Stimulated activated CD4-positive, alpha-beta T cell treated with anti-CD3 and anti-CD28 coated beads, Interleukin-1b, Interleukin-23, amount 100 ng/mL, for 1 hour (primary cell): ENCODE results near the gene TULP4.
A peak's percentile ranks its signal among the peaks of the same experiment; 100 is the strongest.

Source experiments
- DNase-seq, 2 donors: peaks; one replicate each; pipeline ENCODE4 v3.0.0-alpha.2; 2020; ENCODE audit warnings: low read depth in 2 of 2

The TULP4 gene

GRCh38 chr6:158557927-158558326, 245.7 kb downstream of the TULP4 start:
- no peak for DNase-seq

- DNase-seq, result no peak
These were observed 246.4 kb downstream of the TULP4 start for GRCh38 chr6:158558415-158559306.

GRCh38 chr6:158559338-158559894, 247.2 kb downstream of the TULP4 start:
- DNase-seq, result no peak

DNA sequence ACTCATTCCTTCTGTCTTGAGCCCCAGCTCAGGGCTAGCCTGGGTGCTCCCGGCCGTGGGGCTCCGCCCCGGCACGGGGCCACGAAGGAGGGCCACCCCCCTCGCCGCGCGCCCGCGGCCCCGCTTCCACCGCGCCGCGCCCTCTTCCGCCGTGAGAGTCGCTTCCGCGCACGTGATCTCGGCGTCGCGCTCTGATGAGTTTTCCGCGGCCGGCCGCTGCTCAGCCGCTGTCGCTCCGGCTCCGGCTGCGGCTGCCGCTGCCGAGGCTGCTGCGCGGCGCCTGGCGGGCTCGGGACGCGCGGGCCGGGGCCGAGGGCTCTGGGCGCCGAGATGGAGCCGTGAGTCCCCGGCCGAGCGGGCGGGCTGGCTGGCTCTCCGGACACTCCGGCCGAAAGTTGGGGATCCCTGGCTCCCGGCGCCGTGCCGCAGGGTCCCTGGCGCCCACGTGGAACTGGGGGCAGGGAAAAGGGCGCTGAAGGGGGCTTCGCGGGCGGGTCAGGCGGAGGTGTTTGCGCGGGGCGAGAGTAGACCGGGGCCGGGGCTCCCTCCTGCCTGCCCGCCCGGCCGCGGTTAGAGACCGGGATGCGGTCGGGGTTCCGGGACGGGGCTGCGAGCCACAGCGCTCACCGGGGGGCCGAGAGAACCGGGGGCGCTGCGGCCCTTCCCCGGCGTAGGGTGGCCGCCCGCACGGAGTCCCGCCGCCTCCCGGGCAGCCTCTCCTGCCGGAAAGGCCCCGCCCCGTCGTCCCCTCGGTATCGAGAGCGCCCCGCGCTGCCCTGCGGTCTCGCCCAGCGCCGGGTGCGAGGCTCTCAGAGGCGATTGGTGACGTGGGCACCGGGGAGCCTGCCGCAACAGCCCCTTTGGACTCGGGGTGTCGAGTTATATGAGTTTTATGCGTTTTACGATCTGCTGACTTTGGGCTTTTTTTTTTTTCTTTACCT, 247.9 kb downstream of the TULP4 start, which contains the start of gene TMEM181:
TMEM181 (plus strand) TSS at position 197 of the 941 bp plus-strand sequence; CDS start at position 331, 134 bp downstream.
- peak; percentile 63 to 68 for DNase-seq

- no peak for DNase-seq
These were observed 248.6 kb downstream of the TULP4 start for GRCh38 chr6:158560836-158561320.
